HG03095 (cell line): ENCODE measurements around the gene BEST2.

Experiments
- ATAC-seq: cut with Tn5 transposase; IDR thresholded peaks from one replicate; pipeline ENCODE4 v1.9.1; 2021; ENCODE audit warnings: moderate library complexity; ENCODE audit not compliant: unreplicated experiment

The BEST2 gene

GRCh38 chr19:12767666-12768065 lies 16.1 kb downstream of the BEST2 start:
- no peak for ATAC-seq

- ATAC-seq: no peak
Measured at GRCh38 chr19:12769689-12770088, 18.1 kb downstream of the BEST2 start.

GRCh38 chr19:12770922-12771321 lies 19.3 kb downstream of the BEST2 start:
- no peak for ATAC-seq

DNA sequence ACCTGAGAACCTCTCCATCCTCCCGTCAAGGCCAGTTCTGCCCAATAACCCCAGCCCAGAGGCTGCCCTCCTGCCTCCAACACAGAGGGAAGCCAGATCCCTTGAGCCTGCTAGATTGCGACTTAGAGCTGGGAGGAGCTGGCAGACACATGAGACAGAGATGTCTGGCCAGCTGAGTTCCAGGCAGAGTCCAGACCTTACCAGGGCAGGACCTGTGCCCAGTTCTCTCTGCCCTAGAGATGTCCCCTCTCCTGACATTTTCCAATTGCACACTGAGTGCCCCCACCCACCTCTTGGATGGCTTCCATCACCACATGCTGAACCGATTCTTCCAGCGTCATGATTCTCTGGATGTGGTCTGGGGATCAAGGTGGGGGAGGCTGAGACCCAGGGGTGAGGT lies 20.7 kb downstream of the BEST2 start:
- ATAC-seq: no peak

GRCh38 chr19:12773571-12773970 lies 22.0 kb downstream of the BEST2 start:
- ATAC-seq: no peak

DNA sequence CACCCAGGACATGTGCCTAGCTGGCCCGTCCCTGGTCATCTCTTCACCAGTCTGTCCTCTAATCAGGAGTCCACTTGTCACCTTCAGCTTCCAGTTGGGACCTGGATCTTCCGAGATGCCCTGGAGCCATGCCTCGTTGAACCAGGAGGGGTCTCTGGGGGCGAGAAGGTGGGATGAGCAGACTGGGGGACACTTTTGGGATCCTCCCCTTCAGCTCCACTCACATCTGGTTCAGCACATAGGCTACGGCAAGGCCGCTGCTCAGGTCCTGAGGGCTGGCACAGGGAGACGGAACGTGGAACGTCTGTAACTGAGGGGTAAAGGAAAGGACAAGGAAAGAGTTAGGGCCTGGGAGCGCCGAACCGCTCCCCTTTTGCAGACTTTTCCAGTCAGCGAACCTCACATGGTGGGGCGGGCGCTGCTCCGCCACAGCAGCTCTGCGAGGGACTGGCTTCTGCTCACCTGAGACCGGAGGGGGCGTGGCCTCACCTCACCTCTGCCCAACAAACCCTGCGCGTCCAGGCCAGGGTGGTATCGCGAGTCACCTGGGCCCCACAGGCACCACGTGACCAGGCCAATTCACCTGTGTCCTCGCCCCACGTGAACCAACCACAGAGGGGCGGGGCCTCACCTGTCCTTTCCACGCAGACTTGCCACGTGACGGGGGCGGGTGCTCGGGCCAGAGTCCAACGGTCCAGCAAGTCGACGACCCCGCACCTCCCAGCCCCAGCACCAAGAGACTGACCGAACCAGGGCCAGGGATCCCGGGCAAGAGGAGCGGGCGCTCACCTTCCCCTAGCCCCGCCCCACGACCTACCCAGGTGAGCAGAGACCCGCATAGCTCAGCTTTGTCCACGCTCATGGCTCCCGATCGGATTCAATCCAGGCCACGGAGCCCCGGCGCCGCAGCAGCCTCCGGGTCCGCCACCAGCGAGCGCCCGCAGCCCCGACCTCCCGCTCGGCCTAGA lies 23.3 kb downstream of the BEST2 start, which contains the start of gene HOOK2:
Gene HOOK2 (minus strand): TSS at position 965 of the 968 bp plus-strand sequence. CDS start 103 bp downstream, at position 862.
- no peak for ATAC-seq

- no peak for ATAC-seq
Measured at GRCh38 chr19:12777217-12778016, 25.8 kb downstream of the BEST2 start.

GRCh38 chr19:12778017-12778904 lies 26.7 kb downstream of the BEST2 start:
- ATAC-seq: no peak

DNA sequence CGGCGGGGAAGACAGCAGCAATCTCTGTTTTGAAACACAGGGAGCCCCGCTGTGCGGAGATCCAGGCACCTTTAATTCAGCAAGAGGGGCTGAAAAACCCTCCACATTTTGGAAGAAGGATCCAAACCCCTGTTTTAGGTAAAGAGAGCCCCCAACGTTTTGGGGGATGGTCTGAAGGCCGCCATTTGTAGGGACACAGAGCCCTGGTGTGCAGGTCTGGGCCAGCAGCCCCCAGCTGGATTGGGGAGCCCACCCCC lies 27.2 kb downstream of the BEST2 start:
- ATAC-seq: no peak

- ATAC-seq: no peak
Measured at GRCh38 chr19:12779162-12779993, 27.8 kb downstream of the BEST2 start.

GRCh38 chr19:12782174-12782423 lies 30.5 kb downstream of the BEST2 start:
- ATAC-seq: no peak

DNA sequence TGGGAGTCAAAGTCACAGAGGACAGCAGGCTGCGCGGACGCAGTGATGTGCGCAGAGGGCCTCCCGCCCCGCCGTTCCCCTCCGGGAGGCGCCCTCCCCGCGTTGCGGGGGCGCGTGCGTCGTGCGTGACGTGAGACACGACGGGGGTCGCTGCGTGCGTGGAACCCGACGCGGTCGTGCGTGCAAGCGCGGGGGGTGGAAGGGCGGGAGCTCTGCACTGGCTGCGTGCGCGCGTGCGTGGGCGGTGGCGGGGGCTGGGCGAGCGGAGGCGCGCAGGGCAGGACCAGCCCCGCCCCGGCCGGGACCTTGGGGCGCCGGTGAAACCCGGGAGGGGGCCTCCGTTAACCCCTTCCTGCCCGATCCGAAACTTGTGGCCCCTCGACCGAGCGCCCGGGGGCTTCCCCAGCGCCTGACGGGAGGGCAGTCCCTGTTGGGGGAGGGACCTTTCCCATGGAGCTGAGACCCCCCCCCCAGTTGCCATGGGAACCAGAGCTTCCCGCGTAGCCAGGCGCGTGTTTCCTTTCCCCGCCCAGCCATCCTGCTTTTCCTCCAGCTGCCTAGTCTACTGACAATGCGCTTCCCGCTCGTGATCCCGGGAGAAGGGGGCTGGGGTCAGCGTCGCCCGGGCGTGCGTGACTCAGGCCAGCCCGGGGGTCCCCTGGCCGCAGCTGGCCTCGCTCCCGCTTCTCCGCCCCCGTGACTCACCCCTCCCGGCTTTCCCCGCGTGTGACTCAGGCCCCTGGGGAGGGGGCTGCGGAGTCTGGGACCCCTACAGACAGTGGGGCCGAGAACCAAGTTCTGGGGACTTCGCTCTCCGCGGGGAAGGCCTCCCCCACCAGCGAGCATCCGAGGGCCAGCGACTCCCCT lies 31.1 kb downstream of the BEST2 start:
- peak; percentile 27 for ATAC-seq

DNA sequence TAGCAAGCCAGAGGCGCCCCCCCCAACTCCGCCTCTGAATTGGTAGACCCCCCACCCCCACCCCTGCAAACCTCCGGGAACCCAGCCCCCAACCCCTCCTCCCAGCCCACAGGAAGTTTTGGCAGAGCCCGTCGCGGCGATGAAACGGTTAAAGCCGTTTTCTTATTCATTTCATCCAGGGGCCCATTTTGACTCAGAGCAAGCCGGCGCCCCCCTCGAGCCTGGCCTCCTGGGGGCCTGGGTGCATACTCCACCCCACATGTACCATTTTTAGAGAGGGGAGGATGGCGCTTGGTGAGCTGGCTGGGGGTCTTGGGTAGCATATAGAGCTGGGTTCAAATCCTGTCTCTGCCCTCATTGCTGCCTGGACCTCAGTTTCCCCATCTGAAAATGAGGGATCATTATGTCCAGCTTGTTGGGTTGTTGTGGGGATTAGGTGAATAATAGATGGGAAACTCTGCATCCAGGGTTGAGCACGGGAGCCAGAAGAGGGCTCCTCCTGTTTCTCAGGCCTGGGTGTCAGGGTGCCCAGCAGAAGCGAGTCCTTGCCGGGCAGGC lies 31.8 kb downstream of the BEST2 start:
- no peak for ATAC-seq

- no peak for ATAC-seq
Measured at GRCh38 chr19:12783849-12784393, 32.3 kb downstream of the BEST2 start.

DNA sequence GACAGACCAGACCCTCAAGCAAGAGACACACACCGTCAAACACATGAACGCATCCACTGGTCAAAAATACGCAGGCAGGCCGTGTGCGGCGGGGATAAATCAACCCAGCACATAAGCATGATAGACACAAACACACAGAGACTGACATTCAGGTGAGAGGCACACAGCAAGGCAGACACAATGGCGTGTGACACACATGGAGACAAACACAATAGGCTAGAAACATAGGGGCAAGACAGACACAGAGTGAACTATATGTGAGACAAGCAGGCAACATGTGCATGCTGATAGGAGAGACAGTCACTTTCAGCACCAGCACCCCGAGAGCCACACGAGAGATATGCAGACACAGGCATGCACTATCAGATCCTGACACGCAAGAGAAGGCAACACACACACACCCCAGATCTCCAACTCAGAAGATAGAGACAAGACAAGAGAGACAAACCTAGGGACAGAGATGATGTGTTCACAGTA lies 32.8 kb downstream of the BEST2 start:
- no peak for ATAC-seq

- ATAC-seq: no peak
Measured at GRCh38 chr19:12784871-12785430, 33.4 kb downstream of the BEST2 start.

DNA sequence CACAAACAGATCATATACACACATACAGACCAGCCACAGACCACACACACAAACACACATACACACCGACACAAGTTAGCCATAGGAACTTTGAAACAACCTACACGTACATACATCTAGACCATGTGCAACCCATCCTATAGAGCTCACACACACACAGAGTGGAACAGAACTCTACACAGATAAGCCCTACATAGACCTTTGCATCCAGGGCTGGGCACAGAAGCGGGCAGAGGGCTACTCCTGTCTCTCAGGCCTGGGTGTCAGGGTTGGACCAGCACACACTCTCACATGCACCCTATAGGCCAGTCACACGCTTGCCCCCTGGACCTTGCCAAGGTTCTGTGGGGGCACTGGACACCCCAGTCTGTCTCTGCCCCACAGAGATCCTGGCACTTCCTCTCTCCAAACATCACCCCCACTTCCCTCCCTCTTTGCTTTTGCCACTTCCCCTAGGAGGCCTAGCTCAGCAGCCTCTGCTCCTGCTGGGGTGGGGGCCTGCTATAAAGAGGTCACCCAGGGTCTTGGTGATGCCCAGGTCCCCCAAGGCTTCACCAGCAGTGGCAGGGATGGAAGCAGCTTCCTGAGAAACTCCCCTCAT lies 33.9 kb downstream of the BEST2 start:
- no peak for ATAC-seq
